HG03159 (cell line): ENCODE results near the gene MRPS30.
"Not testable (repeated sequence)": the region's sequence is repeated elsewhere in the genome, so short reads cannot be mapped to it uniquely, and the experiment has no call there.

Experiments
- ATAC-seq: cut with Tn5 transposase; IDR thresholded peaks from one replicate; pipeline ENCODE4 v1.9.1; 2021; ENCODE audit warnings: mild to moderate bottlenecking, moderate library complexity; ENCODE audit not compliant: unreplicated experiment

MRPS30 gene

GRCh38 chr5:44814761-44815160 is 6.0 kb downstream of the MRPS30 start:
- no peak for ATAC-seq

DNA sequence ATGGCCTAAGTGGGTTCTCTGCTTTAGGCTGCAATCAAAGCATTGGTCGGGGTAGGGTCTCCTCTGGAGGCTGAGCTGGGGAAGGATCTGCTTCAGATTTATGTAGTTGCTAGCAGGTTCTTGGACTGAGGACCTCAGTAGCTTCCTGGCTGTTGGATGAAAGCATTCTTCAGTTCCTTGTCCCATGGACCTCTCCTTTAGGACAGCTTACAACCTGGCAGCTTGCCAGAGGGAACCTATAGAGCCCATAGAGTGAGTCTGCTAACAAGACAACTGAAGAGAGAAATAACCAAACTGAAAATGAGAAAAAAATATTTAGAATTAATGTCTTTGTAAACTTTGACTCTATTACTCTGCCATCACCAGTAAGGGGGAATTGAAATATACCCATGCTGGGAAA is 12.4 kb downstream of the MRPS30 start:
- ATAC-seq, result no peak

- not testable (repeated sequence) for ATAC-seq
Observed at GRCh38 chr5:44824662-44825061, 15.9 kb downstream of the MRPS30 start.

- no peak for ATAC-seq
Observed at GRCh38 chr5:44827681-44828080, 18.9 kb downstream of the MRPS30 start.

DNA sequence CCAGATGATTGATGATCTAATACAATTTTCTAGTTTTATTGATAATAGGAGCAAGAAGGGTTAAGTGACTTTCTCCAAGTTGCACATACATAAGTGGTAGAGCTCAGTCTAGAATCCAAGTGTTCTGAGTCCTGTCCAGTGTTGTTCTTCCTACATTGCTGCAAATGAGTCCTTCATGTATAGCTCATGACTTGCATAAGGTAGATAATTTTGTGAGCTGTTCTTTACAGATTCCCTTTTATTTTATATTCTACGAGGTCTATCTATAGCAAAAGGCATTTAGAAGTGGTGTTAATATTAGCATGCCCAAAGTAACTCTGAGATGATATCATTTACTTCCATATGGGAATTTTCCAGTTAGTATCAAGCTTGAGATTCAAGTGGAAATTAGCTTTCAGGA is 20.0 kb downstream of the MRPS30 start:
- no peak for ATAC-seq

GRCh38 chr5:44830951-44831350 is 22.2 kb downstream of the MRPS30 start:
- ATAC-seq, result no peak

DNA sequence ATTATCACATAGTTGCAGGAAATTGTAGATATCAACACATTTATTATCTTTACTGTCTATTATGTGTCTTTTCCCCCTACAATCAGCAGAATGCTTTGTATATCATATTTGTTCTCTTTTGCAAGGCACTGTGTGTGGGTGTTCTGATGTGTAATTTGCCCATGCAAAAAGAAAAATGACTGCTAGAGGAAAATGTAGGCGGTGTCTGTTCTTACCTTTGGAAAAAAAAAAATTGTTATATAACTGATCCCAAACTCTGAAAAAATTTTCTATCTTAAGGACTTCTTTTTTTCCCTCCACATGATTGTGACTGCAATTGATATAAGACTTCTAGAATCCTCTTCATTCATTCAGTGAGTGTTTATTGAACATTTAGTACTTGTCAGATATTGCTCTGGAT is 24.5 kb downstream of the MRPS30 start:
- no peak for ATAC-seq

- no peak for ATAC-seq
Observed at GRCh38 chr5:44835693-44836092, 26.9 kb downstream of the MRPS30 start.

DNA sequence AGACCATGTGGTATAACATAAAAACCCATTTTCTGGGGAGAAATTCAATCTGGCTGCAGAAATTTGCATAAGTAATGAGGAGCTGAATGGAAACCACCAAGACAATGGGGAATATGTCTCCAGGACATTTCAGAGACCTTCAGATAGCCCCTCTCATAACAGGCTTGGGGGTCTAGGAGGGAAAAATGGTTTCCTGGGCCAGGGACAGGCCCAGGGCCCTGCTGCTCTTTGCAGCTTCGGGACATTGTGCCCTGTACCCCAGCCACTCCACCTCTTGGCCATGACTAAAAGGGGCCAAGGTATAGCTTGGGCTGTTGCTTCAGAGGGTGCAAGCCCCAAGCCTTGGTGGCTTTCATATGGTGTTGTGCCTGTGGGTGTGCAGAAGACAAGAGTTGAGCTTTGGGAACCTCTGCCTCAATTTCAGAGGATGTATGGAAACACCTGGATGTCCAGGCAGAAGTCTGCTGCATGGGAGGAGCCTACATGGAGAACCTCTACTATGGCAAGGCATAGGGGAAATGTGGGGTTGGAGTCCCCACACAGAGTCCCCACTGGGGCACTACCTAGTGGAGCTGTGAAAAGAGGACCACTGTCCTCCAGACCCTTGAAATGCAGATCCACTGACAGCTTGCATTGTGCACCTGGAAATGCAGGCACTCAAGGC is 30.4 kb downstream of the MRPS30 start:
- no peak for ATAC-seq

DNA sequence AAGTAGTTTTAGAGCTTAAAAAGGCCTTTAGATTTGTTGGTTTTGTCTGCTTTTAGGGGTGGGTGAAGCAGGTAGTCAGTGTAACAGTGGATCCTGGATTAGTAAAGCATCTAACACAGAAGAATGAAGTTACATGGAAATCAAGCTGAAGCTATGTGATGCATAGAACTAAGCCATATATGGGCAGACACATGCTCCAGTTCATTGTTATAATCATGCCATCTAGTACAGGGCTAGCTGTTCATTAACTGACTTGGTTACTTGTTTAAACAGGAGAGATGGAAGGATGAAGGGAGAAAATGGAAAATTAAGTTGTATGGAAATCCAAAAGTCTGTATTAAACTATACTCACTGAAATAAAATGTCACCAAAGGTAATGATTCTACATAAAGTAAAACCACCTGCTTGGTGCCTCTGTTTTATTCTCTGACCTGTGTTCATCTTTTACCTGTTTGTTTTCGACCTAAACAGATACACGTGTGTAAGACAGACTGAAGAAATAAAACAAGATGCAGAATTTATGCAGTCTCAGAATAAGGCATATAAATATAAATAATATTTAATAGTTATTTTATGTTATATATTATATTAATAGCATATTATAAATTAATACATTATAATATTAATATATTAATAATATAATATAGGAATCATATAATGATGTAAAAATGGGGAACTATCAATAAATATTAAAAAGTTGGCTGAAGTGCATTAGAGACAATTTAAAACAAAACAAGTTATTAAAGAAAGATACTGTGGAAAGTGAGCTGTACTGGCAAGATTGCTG is 33.9 kb downstream of the MRPS30 start:
- no peak for ATAC-seq

DNA sequence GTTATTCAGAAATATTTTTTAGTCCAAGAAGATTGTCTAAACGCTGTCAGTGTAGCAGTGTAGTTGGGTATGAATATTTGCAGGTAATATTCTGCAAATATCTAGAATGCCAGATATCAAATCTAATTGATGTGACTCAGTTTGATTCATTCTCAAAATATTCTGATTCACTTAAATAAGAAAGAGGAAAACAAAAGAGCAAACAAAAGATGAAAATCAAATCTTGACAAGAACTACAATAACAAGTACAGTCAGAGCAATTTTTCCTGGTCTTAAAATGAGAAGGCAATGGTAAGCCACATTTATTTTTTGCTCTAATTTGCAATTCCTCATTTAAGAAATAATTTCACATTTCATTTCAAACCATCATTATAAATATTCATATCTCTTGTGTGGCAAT is 36.0 kb downstream of the MRPS30 start:
- ATAC-seq, result no peak

DNA sequence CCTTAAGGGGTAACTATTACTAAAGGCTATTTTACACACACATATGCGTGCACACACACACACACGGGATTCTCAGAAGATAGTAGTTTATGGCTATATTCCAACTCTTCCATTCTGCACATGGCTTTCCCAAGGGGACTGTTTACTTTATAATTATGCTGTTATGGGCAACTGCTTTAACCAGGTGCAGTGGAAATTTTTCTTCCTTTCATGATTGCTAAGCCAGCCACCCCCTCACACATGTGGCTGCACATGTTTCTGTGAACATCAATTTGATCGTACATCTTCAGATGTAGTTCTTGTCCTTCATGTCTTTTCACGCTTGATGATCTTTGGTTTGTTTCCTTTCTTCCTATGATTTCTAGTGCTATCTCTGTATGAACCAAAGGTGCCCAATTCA is 37.0 kb downstream of the MRPS30 start:
- no peak for ATAC-seq

DNA sequence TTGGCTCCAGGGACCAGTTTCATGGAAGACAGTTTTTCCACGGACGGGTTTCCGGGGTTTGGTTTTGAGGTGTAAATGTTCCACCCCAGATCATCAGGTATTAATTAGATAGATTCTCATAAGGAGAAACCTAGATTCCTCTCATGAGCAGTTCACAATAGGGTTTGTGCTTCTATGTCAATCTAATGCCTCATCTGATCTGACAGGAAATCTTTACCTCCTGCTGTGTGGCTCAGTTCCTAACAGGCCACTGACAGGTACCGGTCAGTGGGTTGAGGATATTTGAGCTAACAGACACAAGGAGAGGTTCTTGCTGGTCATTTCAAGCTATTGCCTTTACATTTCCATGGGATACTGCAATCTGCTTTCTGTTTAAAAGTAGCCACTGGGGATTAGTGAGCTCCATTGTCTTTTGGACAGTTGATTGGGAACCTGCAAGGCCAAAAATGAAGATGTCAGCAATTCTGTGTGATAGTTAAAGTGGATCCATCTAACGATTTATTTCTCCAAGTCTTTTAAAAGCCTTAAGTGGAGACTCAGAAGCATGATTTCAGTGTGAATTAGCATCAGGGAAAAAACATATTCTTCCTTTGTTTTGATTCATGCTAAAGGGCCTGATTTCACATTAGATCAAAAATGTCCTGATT is 38.6 kb downstream of the MRPS30 start:
- ATAC-seq, result no peak

DNA sequence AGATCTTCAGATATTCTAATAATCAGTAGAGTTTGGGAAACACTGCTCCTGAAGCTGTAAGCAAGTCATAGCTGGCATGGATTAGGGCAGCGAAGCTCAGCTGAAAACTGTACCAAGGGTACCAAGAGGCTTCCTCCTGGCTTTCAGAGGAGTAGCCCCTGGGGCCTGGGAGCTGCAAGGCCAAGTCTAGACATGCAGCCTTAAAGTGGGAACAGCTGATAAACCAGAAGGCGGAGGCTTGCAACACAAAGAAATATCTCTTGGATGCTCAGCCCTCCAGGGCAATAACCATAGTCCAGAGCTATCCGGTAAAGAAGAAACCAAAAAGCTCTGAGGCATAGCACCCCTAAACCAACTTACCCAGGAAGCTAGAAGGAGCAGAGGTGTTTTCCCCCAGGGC is 51.5 kb downstream of the MRPS30 start:
- ATAC-seq, result no peak

- ATAC-seq, result peak; percentile 78
Observed at GRCh38 chr5:44862808-44863207, 54.1 kb downstream of the MRPS30 start.
